HepG2 (cell line): Measurements from ENCODE around the gene RAB2B. TPM values are rescaled to one million over a fixed set of nuclear protein-coding genes. Genes with fewer than 3 reads are reported as not detected.

ENCODE experiments used
- ARID4A ChIP-seq: sonication (generic); formaldehyde crosslinking; IDR thresholded peaks from 2 replicates; pipeline ENCODE4 v1.5.0; 2020; ENCODE audit warnings: mild to moderate bottlenecking, missing genetic modification reagents, borderline replicate concordance
- DDIT3 ChIP-seq: sonication (generic); formaldehyde crosslinking; IDR thresholded peaks from 2 replicates; pipeline ENCODE4 v1.4.0; 2020; ENCODE audit warnings: mild to moderate bottlenecking, missing genetic modification reagents
- DPF2 ChIP-seq: sonication (generic); formaldehyde crosslinking; IDR thresholded peaks from 2 replicates; pipeline ENCODE4 v1.4.0; 2020; ENCODE audit warnings: mild to moderate bottlenecking, low read depth, missing genetic modification reagents, borderline replicate concordance
- EZH2 ChIP-seq: conservative IDR thresholded peaks from 2 replicates; pipeline ENCODE4 v1.6.1; 2012; ENCODE audit warnings: mild to moderate bottlenecking, low read depth, low read length, moderate library complexity
- KLF16 ChIP-seq, 2 experiments: sonication (generic) in 1 of 2; formaldehyde crosslinking in 1 of 2; IDR thresholded peaks; 2 replicates each; pipeline versions ENCODE4 v1.6.1 to v1.8.0; 2016 to 2023; ENCODE audit warnings: missing genetic modification reagents in 2 of 2, missing compliant biosample characterization in 1 of 2
- NCOA5 ChIP-seq: sonication (generic); formaldehyde crosslinking; IDR thresholded peaks from 2 replicates; pipeline ENCODE4 v1.4.0; 2020; ENCODE audit warnings: missing genetic modification reagents
- TEAD2 ChIP-seq: sonication (generic); formaldehyde crosslinking; IDR thresholded peaks from 2 replicates; pipeline ENCODE4 v1.9.0; 2021; ENCODE audit warnings: missing genetic modification reagents
- XRCC5 ChIP-seq: fragments of 200-400 bp; formaldehyde crosslinking; optimal IDR thresholded peaks from 2 replicates; pipeline ENCODE3; 2017; ENCODE audit warnings: mild to moderate bottlenecking, low read length
- ZBTB10 ChIP-seq: sonication (generic); formaldehyde crosslinking; IDR thresholded peaks from 2 replicates; pipeline ENCODE4 v1.4.0; 2020; ENCODE audit warnings: missing genetic modification reagents, borderline replicate concordance
- ZGPAT ChIP-seq: IDR thresholded peaks from 2 replicates; pipeline ENCODE4 v1.6.1; 2016; ENCODE audit warnings: mild to moderate bottlenecking
- ZNF10 ChIP-seq: sonication (generic); formaldehyde crosslinking; IDR thresholded peaks from 2 replicates; pipeline ENCODE4 v1.4.0; 2020; ENCODE audit warnings: mild to moderate bottlenecking, low read depth, missing genetic modification reagents, borderline replicate concordance
- ZNF276 ChIP-seq: sonication (generic); formaldehyde crosslinking; IDR thresholded peaks from 2 replicates; pipeline ENCODE4 v1.4.0; 2020; ENCODE audit warnings: mild to moderate bottlenecking, low read depth, missing genetic modification reagents
- ZNF451 ChIP-seq: sonication (generic); formaldehyde crosslinking; IDR thresholded peaks from 2 replicates; pipeline ENCODE4 v1.5.0; 2020; ENCODE audit warnings: mild to moderate bottlenecking, missing genetic modification reagents
- ZNF577 ChIP-seq: sonication (generic); formaldehyde crosslinking; IDR thresholded peaks from 2 replicates; pipeline ENCODE4 v1.4.0; 2020; ENCODE audit warnings: mild to moderate bottlenecking, low read depth, missing genetic modification reagents, borderline replicate concordance
- ZNF597 ChIP-seq: sonication (generic); formaldehyde crosslinking; IDR thresholded peaks from 2 replicates; pipeline ENCODE4 v1.5.0; 2020; ENCODE audit warnings: missing genetic modification reagents
- polyA plus RNA-seq, 8 experiments: library from polyadenylated mRNA; depleted of rRNA in 3 of 8; stranded (reverse) in 7 of 8; unstranded in 1 of 8; fragments of >200 nt; fragmentation: Illumina TruSeq in 4 of 8; extraction: Trizol in 4 of 8; gene quantifications; 2 replicates each; pipeline versions ENCODE4 v1.2.1 to v1.2.3, GENCODE V29; 2011 to 2016; ENCODE audit warnings: low read depth in 4 of 8, missing spikeins in 1 of 8, mixed read lengths in 1 of 8; ENCODE audit not compliant: insufficient read depth in 1 of 8
- total RNA-seq, 5 experiments: library from RNA; depleted of rRNA; stranded (reverse); fragments of >200 nt; fragmentation: Illumina TruSeq; extraction: Trizol; gene quantifications; 2 replicates each; pipeline ENCODE4 v1.2.3, GENCODE V29; 2016; ENCODE audit warnings: low read depth in 1 of 5

Gene RAB2B
- total and polyA plus RNA-seq, 2 of the 13 experiments (the other 11 are each of a cell fraction or from before 2014, with no cell fraction given), result 36.0 to 60.6 TPM

- peak; percentile 96 for TF ChIP-seq ARID4A (CRISPR knock-in tag)
- 0 out of 2 replicates have a peak, but pooled peaks have one; percentile 8 for TF ChIP-seq ZBTB10 (CRISPR knock-in tag)
- TF ChIP-seq TEAD2 (CRISPR knock-in tag), result peak; percentile 87; the same call in 1 of the 2 replicates
- TF ChIP-seq DDIT3 (CRISPR knock-in tag), result no peak
- no peak for TF ChIP-seq ZNF597 (CRISPR knock-in tag)
- no peak for TF ChIP-seq DPF2 (CRISPR knock-in tag)
- TF ChIP-seq XRCC5, result peak; percentile 99
- no peak for TF ChIP-seq ZNF10 (CRISPR knock-in tag)
- no peak for TF ChIP-seq EZH2
- TF ChIP-seq NCOA5 (CRISPR knock-in tag), result no peak
- TF ChIP-seq ZNF451 (CRISPR knock-in tag), result no peak
- peak in 1 of 2 experiments; percentile 97; a peak in 2 of 4 replicates for TF ChIP-seq KLF16 (CRISPR knock-in tag; IDR thresholded peaks at IDR 0.05)
- no peak; the same call in 1 of the 2 replicates for TF ChIP-seq ZNF577 (CRISPR knock-in tag)
- TF ChIP-seq ZGPAT (CRISPR knock-in tag), result peak; percentile 86
- 0 out of 2 replicates have a peak, but pooled peaks have one; percentile 61 for TF ChIP-seq ZNF276 (CRISPR knock-in tag)
These were observed at the start of gene RAB2B, which contains the start of gene TOX4 (continued) for GRCh38 chr14:21476925-21477681.
